HEK293 (cell line): ENCODE measurements around the gene CAPN13.

ENCODE experiments used
- CTCF ChIA-PET: fragments of 350-600 bp; formaldehyde crosslinking; extraction: SDS; loops from one replicate; lab custom pipeline; 2021; ENCODE audit warnings: antibody characterized with exemption; lab: Yijun Ruan, JAX
- POLR2A ChIA-PET: fragments of 300-600 bp; formaldehyde crosslinking; extraction: SDS; loops from one replicate; lab custom pipeline; 2020; ENCODE audit warnings: antibody characterized with exemption, inconsistent platforms; lab: Yijun Ruan, JAX
- H3K27ac ChIP-seq: fragments of 200-500 bp; sonication (Bioruptor generic); 2 replicates; pipeline ENCODE4 v1.5.1; 2014; ENCODE audit warnings: low read depth, low read length, control low read depth, inconsistent platforms; ENCODE audit errors: extremely low read depth
- H3K36me3 ChIP-seq, 2 experiments: fragments of 200-500 bp in 1 of 2; sonication (Bioruptor generic) in 1 of 2; 1 replicate in 1 of 2; 2 replicates in 1 of 2; pipeline ENCODE4 v1.5.1; 2014 to 2017; ENCODE audit warnings: inconsistent platforms in 2 of 2, low read length in 2 of 2; ENCODE audit not compliant: control insufficient read depth in 2 of 2, insufficient read depth in 1 of 2
- H3K4me1 ChIP-seq: fragments of 200-500 bp; sonication (Bioruptor generic); 2 replicates; pipeline ENCODE4 v1.5.1; 2014; ENCODE audit warnings: mild to moderate bottlenecking, low read length, inconsistent platforms; ENCODE audit not compliant: control insufficient read depth, insufficient read depth
- H3K4me3 ChIP-seq: 2 replicates; pipeline ENCODE4 v1.5.1; 2011; ENCODE audit warnings: low read depth, mild to moderate bottlenecking, control low read depth, low read length, moderate library complexity
- H3K9me3 ChIP-seq: fragments of 200-500 bp; sonication (Bioruptor generic); 2 replicates; pipeline ENCODE4 v1.5.1; 2014; ENCODE audit warnings: low read depth, low read length, inconsistent platforms; ENCODE audit not compliant: control insufficient read depth, insufficient read depth
- GFI1B ChIP-seq: fragments of 450-650 bp; formaldehyde crosslinking; IDR thresholded peaks from 2 replicates; pipeline ENCODE4 v1.5.1; 2016; ENCODE audit warnings: missing biosample characterization, missing genetic modification characterization
- SCRT2 ChIP-seq: fragments of 450-650 bp; formaldehyde crosslinking; IDR thresholded peaks from 2 replicates; pipeline ENCODE4 v1.5.1; 2016; ENCODE audit warnings: missing biosample characterization, missing genetic modification characterization
- YY1 ChIP-seq: fragments of 450-650 bp; formaldehyde crosslinking; IDR thresholded peaks from 2 replicates; pipeline ENCODE4 v1.5.1; 2018; ENCODE audit warnings: missing biosample characterization, missing genetic modification characterization
- ZBTB1 ChIP-seq: fragments of 450-650 bp; formaldehyde crosslinking; IDR thresholded peaks from 2 replicates; pipeline ENCODE4 v1.5.1; 2016; ENCODE audit warnings: missing biosample characterization, missing genetic modification characterization
- ZFP37 ChIP-seq: fragments of 450-650 bp; formaldehyde crosslinking; IDR thresholded peaks from 2 replicates; pipeline ENCODE4 v1.5.1; 2016; ENCODE audit warnings: missing biosample characterization, missing genetic modification characterization
- ZNF133 ChIP-seq: fragments of 450-650 bp; formaldehyde crosslinking; IDR thresholded peaks from 2 replicates; pipeline ENCODE4 v1.5.1; 2016; ENCODE audit warnings: missing biosample characterization, missing genetic modification characterization
- ZNF138 ChIP-seq: fragments of 450-650 bp; formaldehyde crosslinking; IDR thresholded peaks from 2 replicates; pipeline ENCODE4 v1.5.1; 2016; ENCODE audit warnings: missing biosample characterization, missing genetic modification characterization, borderline replicate concordance
- ZNF211 ChIP-seq: fragments of 450-650 bp; formaldehyde crosslinking; IDR thresholded peaks from 2 replicates; pipeline ENCODE4 v1.5.1; 2016; ENCODE audit warnings: low read depth, missing biosample characterization, missing genetic modification characterization
- ZNF23 ChIP-seq: fragments of 450-650 bp; formaldehyde crosslinking; IDR thresholded peaks from 2 replicates; pipeline ENCODE4 v1.5.1; 2016; ENCODE audit warnings: missing biosample characterization, missing genetic modification characterization, borderline replicate concordance
- ZNF26 ChIP-seq: fragments of 450-650 bp; formaldehyde crosslinking; IDR thresholded peaks from 2 replicates; pipeline ENCODE4 v1.5.1; 2016; ENCODE audit warnings: missing biosample characterization, missing genetic modification characterization
- ZNF426 ChIP-seq: fragments of 450-650 bp; formaldehyde crosslinking; IDR thresholded peaks from 2 replicates; pipeline ENCODE4 v1.5.1; 2017; ENCODE audit warnings: missing biosample characterization, missing genetic modification characterization, mild to moderate bottlenecking, inconsistent platforms, moderate library complexity
- ZNF48 ChIP-seq: fragments of 450-650 bp; formaldehyde crosslinking; IDR thresholded peaks from 2 replicates; pipeline ENCODE4 v1.5.1; 2016; ENCODE audit warnings: missing biosample characterization, missing genetic modification characterization
- ZNF510 ChIP-seq: fragments of 450-650 bp; formaldehyde crosslinking; IDR thresholded peaks from 2 replicates; pipeline ENCODE4 v1.5.1; 2018; ENCODE audit warnings: mild to moderate bottlenecking, missing genetic modification characterization, missing biosample characterization; ENCODE audit not compliant: insufficient replicate concordance
- ZNF521 ChIP-seq: fragments of 450-650 bp; formaldehyde crosslinking; IDR thresholded peaks from 2 replicates; pipeline ENCODE4 v1.5.1; 2017; ENCODE audit warnings: missing biosample characterization, mild to moderate bottlenecking, missing genetic modification characterization
- ZNF548 ChIP-seq: fragments of 450-650 bp; formaldehyde crosslinking; IDR thresholded peaks from 2 replicates; pipeline ENCODE4 v1.5.1; 2016; ENCODE audit warnings: missing biosample characterization, missing genetic modification characterization
- ZNF585B ChIP-seq: fragments of 450-650 bp; formaldehyde crosslinking; IDR thresholded peaks from 2 replicates; pipeline ENCODE4 v1.5.1; 2016; ENCODE audit warnings: missing biosample characterization, missing genetic modification characterization
- TF ChIP-seq, protein P1 (sequence below): fragments of 450-650 bp; formaldehyde crosslinking; IDR thresholded peaks from 2 replicates; pipeline ENCODE4 v1.5.1; 2016; ENCODE audit warnings: missing biosample characterization, missing genetic modification characterization, borderline replicate concordance
- TF ChIP-seq, protein P2 (sequence below): fragments of 450-650 bp; formaldehyde crosslinking; IDR thresholded peaks from 2 replicates; pipeline ENCODE4 v1.5.1; 2016; ENCODE audit warnings: missing biosample characterization, missing genetic modification characterization
- TF ChIP-seq, protein P3 (sequence below): fragments of 450-650 bp; IDR thresholded peaks from 2 replicates; pipeline ENCODE4 v1.5.1; 2018; ENCODE audit warnings: missing biosample characterization, missing genetic modification characterization

The CAPN13 gene

GRCh38 chr2:30684026-30684425 is 123.2 kb downstream of the CAPN13 start:
- ChIA-PET POLR2A (no interaction called here), CTCF (no interaction called here)

GRCh38 chr2:30683236-30683956 is 123.8 kb downstream of the CAPN13 start:
- ChIA-PET POLR2A (no interaction called here), CTCF (no interaction called here)
- Histone ChIP-seq H3K4me3 (no peak overlapping the region), H3K4me1 (no peaks in the 10 kb centered on the region), H3K36me3 (no peaks in the 10 kb centered on the region), H3K9me3 (no peaks in the 10 kb centered on the region), H3K27ac (no peak overlapping the region)
- TF ChIP-seq ZNF133: no peak
- TF ChIP-seq ZNF521 (tag by site-specific recombination): no peak
- TF ChIP-seq SCRT2 (tag by site-specific recombination): no peak
- no peak for TF ChIP-seq ZNF138 (tag by site-specific recombination)
- no peak for TF ChIP-seq ZNF26 (tag by site-specific recombination)
- no peak for TF ChIP-seq ZNF23 (tag by site-specific recombination)
- TF ChIP-seq YY1 (tag by site-specific recombination): no peak
- TF ChIP-seq ZBTB1: no peak
- TF ChIP-seq, protein P1, sequence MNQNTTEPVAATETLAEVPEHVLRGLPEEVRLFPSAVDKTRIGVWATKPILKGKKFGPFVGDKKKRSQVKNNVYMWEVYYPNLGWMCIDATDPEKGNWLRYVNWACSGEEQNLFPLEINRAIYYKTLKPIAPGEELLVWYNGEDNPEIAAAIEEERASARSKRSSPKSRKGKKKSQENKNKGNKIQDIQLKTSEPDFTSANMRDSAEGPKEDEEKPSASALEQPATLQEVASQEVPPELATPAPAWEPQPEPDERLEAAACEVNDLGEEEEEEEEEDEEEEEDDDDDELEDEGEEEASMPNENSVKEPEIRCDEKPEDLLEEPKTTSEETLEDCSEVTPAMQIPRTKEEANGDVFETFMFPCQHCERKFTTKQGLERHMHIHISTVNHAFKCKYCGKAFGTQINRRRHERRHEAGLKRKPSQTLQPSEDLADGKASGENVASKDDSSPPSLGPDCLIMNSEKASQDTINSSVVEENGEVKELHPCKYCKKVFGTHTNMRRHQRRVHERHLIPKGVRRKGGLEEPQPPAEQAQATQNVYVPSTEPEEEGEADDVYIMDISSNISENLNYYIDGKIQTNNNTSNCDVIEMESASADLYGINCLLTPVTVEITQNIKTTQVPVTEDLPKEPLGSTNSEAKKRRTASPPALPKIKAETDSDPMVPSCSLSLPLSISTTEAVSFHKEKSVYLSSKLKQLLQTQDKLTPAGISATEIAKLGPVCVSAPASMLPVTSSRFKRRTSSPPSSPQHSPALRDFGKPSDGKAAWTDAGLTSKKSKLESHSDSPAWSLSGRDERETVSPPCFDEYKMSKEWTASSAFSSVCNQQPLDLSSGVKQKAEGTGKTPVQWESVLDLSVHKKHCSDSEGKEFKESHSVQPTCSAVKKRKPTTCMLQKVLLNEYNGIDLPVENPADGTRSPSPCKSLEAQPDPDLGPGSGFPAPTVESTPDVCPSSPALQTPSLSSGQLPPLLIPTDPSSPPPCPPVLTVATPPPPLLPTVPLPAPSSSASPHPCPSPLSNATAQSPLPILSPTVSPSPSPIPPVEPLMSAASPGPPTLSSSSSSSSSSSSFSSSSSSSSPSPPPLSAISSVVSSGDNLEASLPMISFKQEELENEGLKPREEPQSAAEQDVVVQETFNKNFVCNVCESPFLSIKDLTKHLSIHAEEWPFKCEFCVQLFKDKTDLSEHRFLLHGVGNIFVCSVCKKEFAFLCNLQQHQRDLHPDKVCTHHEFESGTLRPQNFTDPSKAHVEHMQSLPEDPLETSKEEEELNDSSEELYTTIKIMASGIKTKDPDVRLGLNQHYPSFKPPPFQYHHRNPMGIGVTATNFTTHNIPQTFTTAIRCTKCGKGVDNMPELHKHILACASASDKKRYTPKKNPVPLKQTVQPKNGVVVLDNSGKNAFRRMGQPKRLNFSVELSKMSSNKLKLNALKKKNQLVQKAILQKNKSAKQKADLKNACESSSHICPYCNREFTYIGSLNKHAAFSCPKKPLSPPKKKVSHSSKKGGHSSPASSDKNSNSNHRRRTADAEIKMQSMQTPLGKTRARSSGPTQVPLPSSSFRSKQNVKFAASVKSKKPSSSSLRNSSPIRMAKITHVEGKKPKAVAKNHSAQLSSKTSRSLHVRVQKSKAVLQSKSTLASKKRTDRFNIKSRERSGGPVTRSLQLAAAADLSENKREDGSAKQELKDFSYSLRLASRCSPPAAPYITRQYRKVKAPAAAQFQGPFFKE (tag by site-specific recombination): no peak

More at GRCh38 chr2:30684026-30684425, 123.2 kb downstream of the CAPN13 start:
- no peaks in the 10 kb centered on the region for H3K4me1 ChIP-seq
- no peaks in the 10 kb centered on the region for H3K36me3 ChIP-seq
- H3K4me3 ChIP-seq: no peak overlapping the region
- TF ChIP-seq, protein P2, sequence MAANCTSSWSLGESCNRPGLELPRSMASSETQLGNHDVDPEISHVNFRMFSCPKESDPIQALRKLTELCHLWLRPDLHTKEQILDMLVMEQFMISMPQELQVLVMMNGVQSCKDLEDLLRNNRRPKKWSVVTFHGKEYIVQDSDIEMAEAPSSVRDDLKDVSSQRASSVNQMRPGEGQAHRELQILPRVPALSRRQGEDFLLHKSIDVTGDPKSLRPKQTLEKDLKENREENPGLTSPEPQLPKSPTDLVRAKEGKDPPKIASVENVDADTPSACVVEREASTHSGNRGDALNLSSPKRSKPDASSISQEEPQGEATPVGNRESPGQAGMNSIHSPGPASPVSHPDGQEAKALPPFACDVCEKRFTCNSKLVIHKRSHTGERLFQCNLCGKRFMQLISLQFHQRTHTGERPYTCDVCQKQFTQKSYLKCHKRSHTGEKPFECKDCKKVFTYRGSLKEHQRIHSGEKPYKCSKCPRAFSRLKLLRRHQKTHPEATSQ: no peak
- TF ChIP-seq ZNF548 (tag by site-specific recombination): no peak
- no peak for TF ChIP-seq ZFP37
- no peak for TF ChIP-seq ZNF510 (tag by site-specific recombination)
- no peak for TF ChIP-seq ZNF211 (tag by site-specific recombination)
- no peak for TF ChIP-seq ZNF585B
- no peak for TF ChIP-seq ZNF426
- TF ChIP-seq GFI1B (tag by site-specific recombination): no peak
- TF ChIP-seq, protein P3, sequence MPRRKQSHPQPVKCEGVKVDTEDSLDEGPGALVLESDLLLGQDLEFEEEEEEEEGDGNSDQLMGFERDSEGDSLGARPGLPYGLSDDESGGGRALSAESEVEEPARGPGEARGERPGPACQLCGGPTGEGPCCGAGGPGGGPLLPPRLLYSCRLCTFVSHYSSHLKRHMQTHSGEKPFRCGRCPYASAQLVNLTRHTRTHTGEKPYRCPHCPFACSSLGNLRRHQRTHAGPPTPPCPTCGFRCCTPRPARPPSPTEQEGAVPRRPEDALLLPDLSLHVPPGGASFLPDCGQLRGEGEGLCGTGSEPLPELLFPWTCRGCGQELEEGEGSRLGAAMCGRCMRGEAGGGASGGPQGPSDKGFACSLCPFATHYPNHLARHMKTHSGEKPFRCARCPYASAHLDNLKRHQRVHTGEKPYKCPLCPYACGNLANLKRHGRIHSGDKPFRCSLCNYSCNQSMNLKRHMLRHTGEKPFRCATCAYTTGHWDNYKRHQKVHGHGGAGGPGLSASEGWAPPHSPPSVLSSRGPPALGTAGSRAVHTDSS (tag by site-specific recombination): no peak
- TF ChIP-seq ZNF48 (tag by site-specific recombination): no peak
- TF ChIP-seq, all 188 proteins: peak for 0
- Histone ChIP-seq H3K27ac (no peak overlapping the region), H3K9me3 (no peaks in the 10 kb centered on the region)
